NCI-H446 (cell line): Measurements from ENCODE around the gene ANKRD16.
"Not testable (repeated sequence)": the region's sequence is repeated elsewhere in the genome, so short reads cannot be mapped to it uniquely, and the experiment has no call there.

Source experiments
- DNase-seq, 2 experiments: peaks; one replicate each; lab custom pipeline; 2025; lab: John Stamatoyannopoulos, UW

ANKRD16 gene

DNA sequence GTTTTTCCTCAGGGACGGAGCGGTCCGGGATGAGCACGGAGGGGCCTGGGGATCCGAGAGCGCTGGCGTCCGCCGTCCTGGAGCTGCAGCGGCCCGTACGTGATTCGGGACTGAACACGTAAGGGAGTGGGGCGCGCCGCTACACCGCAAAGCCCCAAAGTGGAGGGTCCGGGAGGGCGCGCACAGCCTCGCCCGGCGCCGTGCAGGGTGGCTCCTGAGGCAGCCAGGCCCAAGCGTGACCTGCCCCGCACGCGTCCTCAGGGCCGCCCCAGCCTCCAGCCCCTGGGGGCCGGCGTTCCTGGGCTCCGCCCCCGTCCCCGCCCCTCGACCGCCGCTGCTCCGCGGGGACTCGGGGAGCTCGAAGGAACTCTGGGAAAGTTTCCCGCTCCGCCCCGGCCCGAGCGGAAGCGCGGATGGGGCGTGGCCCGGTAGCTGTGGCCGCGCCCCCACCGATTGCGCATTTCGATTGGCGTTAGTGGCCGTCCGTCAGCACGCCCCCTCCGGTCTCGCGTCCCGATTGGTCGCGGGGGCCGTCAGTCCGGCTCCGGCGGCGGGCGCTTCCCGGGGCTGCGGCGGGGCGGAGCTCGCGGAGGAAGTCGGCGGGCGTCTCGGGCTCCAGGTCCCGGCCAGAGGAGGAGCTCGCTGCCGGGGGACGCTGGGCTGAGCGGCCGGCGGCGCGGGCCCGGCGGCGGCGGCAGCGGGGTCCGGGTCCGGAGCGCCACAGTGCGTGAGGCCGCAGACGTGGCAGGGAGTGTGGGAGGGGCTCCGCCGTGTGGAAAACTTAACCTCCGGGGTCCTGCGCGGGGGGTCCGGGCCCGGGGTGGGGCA, at the start of gene ANKRD16, which contains the start of gene FBH1:
ANKRD16 (minus strand) TSS at position 270 of the 828 bp plus-strand sequence. CDS start 539 bp downstream, outside the sequence.
FBH1 (plus strand) TSS at position 620 of the 828 bp plus-strand sequence; CDS start at position 723, 103 bp downstream.
- DNase-seq = peak; percentile 91 to 99

DNA sequence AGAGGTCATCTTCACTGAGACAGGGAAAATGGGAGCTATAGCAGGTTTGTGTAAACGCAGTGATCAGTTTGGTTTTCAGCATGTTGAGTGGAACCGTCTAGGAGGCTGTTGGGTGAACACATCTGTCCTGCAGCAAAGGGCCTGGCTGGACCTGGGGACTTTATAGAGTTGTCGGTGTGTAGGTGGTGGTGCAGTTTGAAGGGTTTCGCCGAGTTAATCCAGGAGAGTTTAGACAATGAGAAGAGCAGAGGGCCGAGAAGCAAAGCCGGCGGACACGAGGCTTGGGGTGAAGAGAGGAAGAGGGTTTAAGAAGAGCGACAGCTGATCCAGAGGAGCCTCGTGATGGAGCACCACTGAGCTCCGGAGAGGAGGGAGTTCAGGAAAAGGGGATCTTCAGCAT, 48.6 kb upstream of the ANKRD16 start:
- DNase-seq = no peak

DNA sequence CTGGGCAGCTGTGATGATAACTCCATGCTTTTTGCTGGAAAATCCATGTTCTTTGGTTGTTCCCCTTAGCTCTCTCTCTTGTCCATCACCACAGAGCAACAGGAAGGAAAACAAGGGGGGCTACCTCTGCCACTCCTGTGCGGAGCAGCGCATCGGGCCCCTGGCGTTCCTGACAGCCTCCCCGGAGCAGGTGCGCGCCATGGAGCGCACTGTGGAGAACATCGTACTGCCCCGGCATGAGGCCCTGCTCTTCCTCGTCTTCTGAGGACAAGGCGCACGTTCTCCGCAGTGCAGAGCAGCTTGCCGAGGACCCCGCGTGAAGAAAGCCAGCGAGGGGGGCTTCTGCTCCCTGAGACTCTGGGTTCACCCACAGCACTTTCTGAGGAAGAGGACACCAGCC, 47.3 kb upstream of the ANKRD16 start:
- DNase-seq = no peak

DNA sequence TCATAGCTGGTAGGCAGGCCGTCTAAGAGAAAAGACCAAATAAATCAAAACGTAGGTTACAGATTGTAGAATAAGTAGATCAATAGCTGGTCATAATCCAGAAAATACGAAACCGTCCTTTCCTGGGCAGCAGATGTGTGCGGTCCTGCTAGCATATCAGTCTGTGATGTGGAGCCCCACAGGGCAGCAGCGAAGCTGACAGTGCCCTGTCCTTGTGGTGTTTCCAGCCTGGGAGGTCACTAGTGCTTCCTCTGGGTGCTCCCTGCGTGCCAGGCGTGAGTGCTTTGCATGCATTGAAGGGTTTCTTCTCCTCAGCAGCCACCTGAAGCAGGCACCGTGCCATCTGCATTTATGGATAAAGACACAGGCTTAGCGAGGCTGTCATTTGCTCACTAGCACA, 45.9 kb upstream of the ANKRD16 start:
- DNase-seq = no peak

DNA sequence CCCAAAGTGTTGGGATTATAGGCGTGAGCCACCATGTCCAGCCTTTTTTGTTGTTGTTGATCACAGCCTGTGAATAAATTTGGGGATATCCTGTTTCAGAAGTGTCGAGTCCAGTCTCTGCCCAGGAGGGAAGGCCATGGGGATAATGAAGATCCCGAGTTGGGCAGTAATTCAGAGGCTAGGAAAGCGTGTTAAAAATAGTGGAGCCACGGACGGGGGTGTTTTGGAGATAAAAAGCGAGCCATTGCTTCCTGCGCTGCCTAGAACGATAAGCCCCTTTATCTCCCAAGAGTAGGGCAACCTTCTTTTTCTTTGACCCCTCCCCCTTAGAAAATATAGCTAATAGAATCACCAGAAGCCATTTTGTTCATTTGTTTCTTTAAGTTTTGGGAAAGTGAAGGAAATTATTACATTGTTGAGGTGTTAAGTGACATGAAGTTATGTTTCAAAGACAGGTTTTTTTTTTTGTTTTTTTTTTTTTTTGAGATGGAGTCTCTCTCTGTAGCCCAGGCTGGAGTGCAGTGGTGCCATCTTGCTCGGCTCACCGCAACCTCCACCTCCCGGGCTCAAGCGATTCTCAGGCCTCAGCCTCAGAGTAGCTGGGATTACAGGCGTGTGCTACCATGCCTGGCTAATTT, 44.3 kb upstream of the ANKRD16 start:
- no peak for DNase-seq

DNA sequence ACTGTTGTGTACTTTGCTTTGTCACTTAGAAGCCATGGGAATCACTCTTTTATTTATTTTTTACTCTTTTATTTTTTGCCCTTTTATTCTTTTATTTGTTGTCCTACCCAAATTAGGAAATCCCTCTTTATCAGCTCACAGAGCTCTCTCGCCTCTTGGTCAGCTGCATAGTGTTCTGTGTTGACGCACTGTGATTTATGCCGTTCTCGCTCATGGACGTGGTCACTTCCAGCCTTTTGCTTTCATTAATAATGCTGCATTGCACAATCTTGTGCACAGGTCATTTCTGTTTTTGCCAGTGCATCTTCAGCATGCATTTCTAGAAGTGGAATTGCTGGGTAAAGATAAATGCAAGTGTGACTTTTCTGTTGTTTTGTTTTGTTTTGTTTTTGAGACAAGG, 42.7 kb upstream of the ANKRD16 start:
- no peak for DNase-seq

DNA sequence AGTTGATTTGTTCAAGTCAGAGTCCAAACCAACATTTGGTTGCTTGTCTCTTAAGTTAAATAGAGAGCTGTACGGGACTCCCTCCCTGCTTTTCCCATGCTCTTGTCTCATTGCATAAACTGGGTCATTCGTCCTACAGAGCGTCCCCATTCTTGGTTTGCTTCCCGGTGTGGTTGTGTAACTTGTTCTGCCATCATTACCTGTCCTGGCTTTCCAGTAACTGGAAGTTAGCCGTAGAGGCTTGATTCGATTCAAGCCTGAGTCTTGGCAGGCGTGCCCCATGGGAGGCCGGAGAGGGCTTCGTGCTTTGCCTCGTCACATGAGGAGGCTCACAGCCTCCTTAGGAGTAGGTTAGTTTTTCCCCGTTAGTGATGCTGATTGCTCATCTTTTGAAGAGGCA, 40.6 kb upstream of the ANKRD16 start:
- DNase-seq = no peak

DNA sequence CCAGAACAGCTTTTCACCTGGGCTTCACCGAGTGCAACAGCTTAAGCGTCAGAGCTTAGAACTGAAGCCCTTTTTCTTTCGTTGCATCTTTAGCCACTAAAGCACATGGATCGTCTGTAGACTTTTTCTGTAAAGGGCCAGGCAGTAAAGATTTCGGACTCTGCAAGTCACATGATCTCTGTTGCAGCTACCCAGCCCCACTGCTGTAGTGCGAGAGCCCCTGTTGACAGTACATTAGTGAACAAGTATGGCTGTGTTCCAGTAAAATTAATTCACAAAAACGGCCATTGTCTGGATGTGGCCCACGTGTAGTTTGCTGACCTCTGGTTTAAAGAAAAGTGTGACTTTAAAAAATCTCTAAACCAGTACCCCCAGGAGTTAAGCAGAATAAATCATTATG, 39.7 kb upstream of the ANKRD16 start:
- DNase-seq = no peak

DNA sequence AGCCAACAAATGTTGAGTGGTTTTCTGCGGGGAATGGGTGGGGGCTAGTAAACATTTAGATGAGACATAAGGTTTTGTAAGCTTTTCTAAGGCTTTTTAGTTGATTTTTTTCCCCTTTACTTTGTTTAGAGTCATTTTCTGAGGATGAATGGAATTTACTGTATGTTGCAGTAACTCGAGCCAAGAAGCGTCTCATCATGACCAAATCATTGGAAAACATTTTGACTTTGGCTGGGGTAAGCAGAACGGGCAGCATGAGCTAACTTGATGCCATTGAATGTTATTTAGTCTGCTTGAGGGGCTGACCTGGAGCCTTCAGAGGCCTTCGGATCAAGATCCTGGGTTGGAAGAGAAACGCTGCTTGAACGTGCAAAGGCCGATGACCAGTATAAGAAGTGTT, 37.6 kb upstream of the ANKRD16 start:
- no peak for DNase-seq

DNA sequence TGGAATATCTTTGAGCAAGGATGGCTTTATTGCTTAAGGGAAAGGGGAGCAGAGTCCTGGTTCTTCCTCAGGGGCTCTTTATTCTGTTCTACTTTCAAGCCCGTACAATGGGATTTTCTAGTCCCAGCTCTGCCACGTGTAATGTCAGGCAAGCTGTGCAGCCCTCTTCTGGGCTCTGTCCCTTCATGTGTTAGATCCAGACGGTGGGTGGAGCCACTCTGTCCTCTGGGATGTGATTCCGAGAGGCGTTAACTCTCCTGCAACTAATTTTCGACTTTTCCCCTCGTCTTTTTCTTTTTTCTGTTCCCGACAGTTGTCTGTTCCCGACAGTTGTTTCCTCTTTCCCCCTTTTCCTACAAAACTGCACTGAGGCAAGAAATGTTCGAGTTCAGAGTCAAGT, 35.2 kb upstream of the ANKRD16 start:
- no peak for DNase-seq

DNA sequence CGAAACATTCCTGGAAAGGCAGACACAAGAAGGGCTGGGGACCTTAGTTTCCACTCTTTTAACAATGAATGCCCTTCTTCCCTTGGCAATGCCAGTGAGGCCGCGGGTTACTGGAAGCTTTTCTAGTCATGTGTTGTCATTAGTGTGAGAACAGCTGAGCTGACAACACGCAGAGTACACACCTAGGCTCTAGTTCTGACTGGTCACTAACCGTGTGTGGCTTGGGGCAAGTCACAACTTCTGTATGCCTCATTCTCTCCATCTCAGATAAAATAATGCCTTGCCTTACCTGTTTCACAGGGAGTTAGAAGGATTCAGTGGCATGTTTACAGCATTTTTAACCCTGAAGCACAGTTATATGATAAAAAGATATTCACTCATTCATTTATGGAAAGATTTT, 32.1 kb upstream of the ANKRD16 start:
- DNase-seq = no peak

DNA sequence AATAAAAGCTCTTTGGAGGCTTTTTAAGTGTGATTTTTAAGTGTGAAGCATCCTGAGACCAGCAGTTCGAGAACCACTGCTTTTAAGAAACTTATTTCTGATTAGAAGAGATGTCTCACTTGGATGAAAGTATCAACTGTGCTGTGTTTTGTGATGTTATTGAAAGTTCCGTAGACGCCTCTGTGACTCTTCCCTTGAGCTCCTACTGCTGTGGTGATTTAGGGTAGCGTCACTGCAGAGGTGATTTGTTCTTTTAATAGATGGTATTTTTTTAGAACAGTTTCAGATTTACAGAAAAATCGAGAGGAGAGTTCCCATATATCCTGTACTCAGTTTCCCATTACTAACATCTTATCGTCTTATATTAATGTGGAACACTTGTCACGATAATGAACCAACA, 29.9 kb upstream of the ANKRD16 start:
- DNase-seq = no peak

DNA sequence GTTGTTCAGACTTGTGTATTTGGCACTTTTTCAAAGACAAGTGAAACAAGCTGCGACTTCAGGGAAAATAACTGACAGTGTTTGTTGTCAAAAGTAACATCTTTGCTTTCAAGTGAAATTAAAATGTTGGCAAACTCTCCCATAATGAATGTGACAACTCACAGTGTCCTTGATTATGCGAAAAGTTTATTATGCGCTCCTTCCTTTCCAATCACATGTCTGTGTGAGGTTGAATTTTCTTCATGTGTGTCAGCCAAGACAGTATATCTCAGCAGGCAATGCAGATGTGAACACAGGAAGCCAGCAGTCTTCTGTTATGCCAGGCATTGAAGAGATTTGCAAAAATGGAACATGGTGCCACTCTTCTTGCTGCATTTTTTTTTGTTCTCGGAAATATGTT, 29.1 kb upstream of the ANKRD16 start:
- DNase-seq = no peak

DNA sequence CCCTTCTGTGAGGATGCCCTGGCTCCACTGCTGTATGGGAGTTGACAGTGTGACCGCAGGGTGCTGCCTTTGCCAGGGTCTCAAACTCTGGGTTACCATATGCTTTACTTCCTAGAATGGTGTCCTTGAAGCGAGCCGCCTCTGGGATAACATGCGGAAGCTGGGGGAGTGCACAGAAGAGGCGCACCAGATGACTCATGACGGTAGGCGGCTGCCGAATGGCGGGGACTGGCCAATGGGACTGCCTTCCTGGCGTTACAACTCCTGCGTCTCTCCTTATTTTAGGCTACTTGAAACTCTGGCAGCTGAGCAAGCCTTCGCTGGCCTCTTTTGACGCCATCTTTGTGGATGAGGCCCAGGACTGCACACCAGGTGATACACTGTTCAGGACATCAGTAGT, 27.6 kb upstream of the ANKRD16 start:
- no peak for DNase-seq

DNA sequence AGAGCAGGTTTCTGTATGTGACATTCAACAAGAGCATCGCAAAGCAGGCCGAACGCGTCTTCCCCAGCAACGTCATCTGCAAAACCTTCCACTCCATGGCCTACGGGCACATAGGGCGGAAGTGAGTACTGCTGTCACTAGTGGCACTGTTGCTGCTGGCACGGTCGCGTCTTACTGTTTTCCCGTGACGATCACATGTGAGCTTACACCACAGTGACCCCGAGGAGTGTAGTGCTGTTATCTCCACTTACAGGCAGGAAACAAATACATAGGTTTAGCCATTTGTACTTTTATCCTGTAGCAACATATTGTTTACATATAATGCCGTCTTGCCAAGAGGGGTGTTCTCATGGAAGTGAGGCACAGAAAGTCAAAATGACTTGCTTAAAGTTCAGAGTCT, 25.8 kb upstream of the ANKRD16 start:
- no peak for DNase-seq

DNA sequence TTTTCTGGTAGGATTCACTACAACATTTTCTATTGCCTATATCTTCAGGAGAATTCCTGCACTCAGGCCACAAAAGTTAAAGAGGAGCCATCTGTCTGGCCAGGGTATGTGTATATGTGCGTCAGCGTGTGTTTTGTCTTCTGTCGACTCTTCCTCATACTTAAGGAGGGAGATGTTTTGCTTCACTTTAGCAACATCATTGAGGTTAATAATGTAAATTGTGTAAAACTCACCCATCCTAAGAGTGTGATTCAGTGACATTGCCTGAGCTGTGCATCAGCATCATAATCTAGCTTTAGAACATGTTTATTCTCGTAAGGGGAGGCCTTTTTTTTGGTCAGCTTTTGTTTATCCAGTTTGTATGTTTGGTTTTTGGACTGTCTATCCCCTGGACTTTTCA, 24.0 kb upstream of the ANKRD16 start:
- DNase-seq = no peak

DNA sequence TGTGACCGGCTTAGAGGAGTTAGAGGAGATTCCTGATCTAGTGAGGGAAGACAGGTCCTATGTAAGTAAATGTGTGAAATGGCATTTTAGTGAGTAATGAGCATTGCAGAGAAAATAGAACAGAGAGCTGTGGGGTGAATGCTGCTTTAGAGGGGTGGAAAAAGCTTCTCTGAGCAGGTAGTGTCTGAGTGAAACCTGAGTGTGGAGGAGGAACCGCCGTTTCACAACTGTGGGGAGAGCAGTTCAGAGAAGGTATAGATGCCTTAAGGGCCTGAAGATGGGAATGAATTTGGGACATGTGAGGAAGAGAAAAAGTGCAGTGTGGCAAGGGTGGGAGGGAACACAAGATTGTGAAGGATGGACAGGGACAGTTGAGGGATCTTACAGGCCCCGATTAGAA, 22.0 kb upstream of the ANKRD16 start:
- no peak for DNase-seq

DNA sequence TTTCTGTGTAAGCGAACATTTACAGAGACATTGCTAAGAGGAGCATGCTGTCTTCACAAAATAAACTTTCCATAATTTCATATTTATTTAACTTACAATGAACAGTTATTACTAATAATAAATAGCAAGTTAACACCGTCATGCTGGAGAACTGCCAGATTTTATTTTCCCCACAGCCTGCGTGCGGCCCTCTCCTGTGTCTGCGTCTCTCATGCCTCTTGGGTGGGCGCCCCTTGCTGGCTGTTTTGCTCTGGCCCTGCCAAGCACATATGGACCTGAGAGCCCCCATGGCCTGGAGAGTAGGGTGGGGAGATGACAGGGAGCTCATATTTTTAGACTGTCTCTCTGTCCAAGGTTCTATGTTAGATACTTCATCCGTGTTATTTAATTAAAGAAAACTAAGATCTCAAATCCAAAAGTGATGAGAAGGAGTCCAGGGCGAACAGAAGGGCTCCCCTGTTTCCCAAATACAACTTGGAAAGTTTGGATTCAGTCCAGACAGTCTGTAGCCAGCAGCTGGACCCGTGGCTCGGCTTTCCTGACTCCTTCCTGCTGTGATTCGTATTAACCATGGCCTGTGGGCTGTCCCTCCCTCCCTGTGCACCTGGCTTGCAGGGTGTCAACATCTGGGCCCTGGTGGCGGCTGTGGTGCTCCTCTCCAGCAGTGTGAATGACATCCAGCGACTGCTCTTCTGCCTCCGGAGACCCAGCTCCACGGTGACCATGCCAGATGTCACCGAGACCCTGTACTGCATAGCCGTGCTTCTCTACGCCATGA, 20.8 kb upstream of the ANKRD16 start:
- DNase-seq = peak in 1 of 2 experiments; percentile 71

DNA sequence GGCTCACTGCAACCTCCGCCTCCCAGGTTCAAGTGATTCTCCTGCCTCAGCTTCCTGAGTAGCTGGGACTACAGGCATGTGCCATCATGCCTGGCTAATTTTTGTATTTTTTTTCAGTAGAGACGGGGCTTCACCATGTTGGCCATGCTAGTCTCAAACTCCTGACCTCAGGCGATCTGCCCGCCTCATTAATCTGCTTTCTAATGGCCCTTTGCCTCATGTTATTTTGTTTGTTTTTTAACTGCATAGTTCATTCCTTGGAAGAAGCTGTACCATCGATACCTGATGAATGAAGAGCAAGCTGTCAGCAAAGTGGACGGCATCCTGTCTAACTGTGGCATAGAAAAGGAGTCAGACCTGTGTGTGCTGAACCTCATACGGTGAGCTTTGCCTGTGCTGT, 19.0 kb upstream of the ANKRD16 start:
- not testable (repeated sequence) for DNase-seq

DNA sequence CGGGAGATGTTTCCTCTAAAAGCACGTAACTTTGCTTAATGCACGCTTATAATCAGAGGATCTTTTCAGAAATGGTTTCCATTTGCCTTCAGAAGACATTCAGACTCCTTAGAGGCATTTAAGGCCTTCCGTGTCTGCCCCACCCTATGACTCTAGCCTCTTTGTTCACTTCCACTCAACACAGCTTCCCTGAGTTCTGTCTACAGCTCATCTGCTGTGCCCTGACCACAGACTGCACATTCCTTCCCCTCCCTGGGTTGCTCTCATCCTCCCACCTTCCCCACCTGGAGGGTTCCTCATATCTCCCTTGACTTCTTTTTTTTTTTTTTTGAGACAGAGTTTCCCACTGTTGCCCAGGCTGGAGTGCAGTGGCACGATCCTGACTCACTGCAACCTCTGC, 17.0 kb upstream of the ANKRD16 start:
- DNase-seq = no peak

DNA sequence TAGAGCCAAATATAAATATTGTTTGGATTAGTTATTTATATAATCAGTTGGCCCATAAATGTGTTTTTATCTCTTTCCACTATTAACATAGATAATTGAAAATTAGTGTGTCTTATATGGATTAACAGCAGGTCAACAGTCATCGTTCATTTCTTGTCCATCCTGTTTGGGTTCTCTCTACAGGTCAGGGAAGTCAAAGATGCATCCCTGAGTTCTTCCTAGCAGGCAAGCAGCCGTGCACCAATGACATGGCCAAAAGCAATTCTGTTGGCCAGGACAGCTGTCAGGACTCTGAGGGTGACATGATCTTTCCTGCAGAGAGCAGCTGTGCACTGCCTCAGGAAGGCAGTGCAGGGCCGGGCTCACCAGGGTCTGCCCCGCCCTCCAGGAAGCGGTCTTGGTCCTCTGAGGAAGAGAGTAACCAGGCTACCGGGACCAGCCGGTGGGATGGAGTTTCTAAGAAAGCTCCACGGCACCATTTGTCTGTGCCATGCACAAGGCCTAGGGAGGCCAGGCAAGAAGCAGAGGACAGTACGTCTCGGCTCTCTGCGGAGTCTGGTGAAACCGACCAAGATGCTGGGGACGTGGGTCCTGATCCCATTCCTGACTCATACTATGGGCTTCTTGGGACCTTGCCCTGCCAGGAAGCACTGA, 16.3 kb upstream of the ANKRD16 start:
- DNase-seq = no peak

DNA sequence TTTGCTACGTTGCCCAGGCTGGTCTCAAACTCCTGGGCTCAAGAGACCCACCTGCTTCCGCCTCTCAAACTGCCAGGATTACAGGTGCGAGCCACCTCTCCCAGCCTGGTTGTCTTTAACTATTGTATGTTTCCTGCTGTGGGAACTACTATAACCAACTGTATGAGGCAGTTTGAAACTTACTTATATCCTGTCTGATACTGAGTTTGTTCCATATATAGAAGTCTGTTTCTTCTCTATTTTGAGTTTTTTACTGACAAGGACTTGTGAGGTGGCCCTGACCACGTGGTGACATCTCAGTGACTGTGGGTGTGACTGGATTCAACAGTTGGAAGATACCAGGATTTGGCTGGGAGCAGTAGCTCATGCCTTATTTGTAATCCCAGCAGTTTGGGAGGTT, 14.5 kb upstream of the ANKRD16 start:
- no peak for DNase-seq
